ENCODE measurements around the gene FOXO3.

- TF ChIP-seq, protein P1, sequence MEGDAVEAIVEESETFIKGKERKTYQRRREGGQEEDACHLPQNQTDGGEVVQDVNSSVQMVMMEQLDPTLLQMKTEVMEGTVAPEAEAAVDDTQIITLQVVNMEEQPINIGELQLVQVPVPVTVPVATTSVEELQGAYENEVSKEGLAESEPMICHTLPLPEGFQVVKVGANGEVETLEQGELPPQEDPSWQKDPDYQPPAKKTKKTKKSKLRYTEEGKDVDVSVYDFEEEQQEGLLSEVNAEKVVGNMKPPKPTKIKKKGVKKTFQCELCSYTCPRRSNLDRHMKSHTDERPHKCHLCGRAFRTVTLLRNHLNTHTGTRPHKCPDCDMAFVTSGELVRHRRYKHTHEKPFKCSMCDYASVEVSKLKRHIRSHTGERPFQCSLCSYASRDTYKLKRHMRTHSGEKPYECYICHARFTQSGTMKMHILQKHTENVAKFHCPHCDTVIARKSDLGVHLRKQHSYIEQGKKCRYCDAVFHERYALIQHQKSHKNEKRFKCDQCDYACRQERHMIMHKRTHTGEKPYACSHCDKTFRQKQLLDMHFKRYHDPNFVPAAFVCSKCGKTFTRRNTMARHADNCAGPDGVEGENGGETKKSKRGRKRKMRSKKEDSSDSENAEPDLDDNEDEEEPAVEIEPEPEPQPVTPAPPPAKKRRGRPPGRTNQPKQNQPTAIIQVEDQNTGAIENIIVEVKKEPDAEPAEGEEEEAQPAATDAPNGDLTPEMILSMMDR (IDR thresholded peaks at IDR 0.05), result no peak
- no peak for TF ChIP-seq POLR2A (IDR thresholded peaks at IDR 0.05)
These were observed 146.7 kb downstream of the FOXO3 start for GRCh38 chr6:108707328-108707976.
